ENCODE measurements around the gene ANXA10. TPM values are rescaled to one million over a fixed set of nuclear protein-coding genes. Genes with fewer than 3 reads are reported as not detected.
"Not testable (repeated sequence)": the region's sequence is repeated elsewhere in the genome, so short reads cannot be mapped to it uniquely, and the experiment has no call there.

The ANXA10 gene
- total RNA-seq, 1 donor from 2014 or later = 0.17 TPM

DNA sequence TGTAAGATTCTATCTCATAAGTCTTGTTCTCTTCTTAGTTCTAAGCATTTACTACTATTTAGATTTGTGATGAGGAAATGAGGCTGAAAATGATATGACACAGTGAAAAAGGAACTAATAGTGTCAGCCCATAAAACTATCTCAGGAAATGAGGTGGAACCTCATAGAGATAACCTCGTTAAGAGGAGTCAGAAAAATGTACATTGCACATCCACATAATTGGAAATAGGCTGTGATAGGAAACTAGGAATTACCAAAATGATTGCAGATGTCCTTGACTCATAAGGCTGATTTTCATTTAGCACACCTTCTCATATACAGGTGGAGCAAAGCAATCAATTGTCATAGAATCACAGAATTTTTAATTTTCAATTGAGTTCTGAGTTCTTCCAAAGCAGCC lies 26.8 kb downstream of the ANXA10 start:
- DNase-seq (ENCODE audit: low spot score) = no peak

DNA sequence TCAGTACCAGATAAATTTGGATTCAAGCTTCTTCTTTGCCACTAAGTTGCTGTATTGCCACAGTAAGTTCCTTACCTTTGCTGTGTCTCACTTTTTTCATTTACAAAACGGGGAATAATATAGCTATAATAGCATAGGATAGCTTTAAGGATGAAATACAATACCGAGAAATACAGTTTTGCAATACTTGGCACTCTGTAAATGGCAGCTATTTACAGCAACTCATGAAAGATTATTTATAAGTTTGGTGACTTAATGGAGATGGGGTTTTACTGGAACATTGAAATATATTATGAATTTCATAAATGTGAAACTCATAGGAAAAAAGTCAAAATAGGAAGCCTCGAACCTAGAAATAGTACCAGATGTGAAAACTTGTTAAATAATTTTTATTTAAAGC lies 27.6 kb downstream of the ANXA10 start:
- DNase-seq (ENCODE audit: low spot score) = no peak

DNA sequence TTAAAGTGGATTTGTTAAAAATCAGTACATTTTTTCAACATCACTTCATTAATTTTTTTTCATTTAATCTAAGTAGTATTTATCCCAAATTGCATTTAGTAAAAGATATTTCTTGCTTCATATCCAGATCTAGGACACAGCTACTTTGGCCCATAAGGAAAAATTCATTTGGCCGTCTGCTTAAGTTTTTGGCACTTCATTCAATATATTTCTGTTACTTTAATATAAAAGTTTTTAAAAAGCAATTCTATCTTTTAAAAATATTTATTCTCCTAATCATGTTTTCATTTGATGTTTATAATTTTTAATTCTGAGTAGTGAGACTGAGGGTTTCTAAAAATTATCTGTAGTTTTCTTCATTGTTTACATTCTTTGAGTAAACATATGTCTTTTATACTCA lies 28.5 kb downstream of the ANXA10 start:
- no peak for DNase-seq (ENCODE audit: low spot score)

DNA sequence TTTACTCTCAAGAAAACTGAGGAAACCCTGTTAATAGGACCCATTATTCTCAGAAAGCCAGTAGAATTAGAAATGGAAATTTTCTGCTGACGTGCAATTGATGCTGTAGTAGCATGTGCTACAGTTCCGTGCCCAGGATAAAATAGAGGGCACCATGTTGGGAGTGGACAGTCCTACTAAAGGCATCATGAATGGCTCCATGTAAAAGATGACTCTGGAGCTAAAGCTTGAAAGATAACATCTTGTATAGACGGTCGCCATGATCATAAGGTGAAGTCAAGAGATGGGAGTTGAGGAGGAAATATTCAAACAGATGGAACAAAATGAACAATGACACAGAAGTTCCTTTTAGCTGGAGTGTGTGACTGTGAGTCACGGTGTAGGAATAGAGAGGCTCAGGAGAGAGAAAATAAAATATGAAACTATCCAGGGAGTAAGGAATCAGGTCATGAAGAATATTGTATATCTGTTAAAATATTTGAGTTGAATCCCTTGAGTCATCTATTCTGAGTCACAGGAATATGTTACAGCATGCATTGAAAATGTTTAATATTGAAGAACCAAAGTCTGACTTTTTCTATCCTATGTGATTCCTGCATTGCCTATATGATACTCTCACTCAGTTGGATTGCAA lies 31.8 kb downstream of the ANXA10 start:
- DNase-seq (ENCODE audit: low spot score) = no peak

DNA sequence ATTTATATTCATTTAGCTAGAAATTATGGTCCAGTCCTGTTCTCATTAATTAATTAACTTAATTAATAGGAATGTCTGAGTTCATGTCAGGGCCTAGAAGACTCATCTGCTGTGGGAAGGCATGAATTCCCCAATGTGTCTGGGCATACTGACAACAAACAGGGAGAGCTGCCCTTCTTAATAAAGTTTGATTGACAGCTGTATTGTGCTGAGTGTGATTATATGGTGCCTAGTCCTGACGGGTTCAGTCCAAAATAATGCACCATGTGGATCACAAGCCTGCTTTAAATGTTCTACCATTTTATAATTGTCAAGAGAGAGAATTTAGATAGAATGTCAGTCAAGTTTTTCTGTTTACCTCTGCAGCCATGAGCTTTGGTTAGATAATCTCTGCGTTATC lies 34.6 kb downstream of the ANXA10 start:
- DNase-seq (ENCODE audit: low spot score) = no peak

DNA sequence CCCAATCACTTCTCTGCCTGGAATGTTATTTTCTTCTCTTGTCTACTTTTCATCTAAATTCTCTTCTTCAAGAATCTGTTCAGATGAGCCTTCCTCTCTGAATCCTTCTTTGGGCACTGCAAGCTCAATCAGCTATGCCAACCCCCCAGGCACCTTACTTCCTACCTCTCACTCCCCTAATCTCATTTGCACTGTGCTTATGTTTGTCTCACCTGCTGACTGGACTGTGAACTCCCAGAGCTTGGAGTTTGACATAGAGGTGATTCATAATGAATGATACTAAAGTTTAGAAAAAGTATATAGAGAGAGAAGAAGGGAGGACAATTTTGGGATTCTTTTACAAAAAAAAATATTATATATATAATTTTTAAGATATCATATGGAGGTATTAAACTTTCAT lies 36.3 kb downstream of the ANXA10 start:
- no peak for DNase-seq (ENCODE audit: low spot score)

DNA sequence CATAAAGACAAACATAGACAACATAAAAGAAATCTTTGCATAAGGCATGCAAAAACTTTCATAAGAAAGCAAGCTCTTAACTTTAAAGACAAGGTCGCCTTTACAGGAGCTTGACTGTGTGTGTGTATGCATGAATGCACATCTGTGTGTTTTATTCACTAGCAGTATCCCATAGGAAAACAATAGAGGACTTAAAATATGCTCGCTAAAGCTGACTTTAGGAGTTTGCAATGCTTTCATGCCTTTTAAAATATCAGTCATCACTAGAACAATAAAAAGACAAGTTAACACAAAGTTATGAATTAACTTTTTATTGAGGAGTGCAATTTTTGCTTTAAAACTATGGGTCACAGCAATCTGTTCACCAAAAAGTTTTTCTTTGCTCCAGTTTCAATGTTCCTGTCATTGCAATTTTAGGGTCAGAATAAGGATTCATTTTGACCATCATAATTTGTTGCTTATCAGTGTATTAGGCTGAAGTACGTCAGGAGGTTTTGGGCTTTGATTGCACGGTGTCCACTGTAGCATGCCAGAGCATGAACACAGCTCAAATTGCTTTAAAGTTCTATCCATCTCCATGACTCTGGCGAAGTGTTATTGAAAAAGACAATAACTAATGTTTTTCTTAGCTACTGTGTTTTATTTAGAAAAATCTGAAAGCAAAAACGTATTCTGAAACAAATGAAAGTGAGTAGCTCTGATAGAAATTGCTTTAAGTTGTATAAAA lies 36.9 kb downstream of the ANXA10 start:
- DNase-seq (ENCODE audit: low spot score) = no peak

DNA sequence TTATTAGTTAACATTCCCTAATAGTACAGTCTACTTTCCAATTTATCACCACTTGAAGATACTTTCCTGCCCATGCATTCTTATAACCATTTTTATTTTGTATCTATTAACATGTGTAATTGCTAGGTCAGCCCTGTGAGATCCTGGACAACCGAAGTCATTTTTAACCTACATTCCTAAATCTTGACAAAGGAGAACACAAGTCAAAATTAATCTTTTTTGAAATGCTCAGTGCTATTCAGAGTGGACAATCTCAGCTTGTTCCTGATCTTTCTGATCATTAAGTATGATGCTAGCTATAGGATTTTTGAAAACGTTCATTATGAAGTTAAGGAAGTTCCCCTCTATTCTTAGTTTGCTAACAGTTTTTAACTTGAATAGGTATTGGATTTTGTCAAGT lies 37.5 kb downstream of the ANXA10 start:
- DNase-seq (ENCODE audit: low spot score) = no peak

DNA sequence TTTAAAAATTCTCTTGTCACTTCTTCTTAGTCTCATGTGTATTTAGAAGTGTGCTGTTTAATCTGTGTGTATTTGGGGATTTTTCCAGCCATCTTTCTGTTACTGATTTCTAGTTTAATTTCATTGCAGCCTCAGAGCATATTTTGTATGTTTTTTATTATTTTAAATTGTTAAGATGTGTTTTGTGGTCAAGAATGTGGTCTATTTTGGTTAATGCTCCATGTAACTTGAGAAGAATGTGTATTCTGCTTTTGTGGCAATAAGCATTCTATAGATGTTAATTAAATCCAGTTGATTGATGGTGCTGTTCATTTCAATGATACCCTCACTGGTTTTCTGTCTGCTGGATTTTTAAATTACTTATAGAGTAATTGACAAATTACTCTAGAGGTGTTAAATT lies 38.9 kb downstream of the ANXA10 start:
- DNase-seq (ENCODE audit: low spot score) = no peak

DNA sequence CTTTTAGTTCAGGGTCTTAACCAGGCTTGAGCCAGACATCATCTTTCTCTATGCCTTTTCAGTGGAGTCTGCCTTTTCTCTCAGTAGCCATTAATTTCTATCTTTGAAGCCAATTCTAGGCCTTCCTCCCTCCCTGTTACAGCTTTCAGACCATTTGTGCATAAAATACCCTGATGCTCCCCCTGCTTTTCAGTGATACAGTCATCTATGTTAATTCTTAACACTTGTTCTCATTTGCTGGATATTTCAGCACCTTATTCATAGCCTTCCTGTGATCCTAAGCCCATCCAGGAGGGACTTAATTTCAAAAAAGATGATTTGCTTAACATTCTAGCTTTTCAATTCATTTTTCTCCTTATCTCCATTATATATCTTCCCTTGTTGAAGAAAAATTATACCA lies 42.3 kb downstream of the ANXA10 start:
- DNase-seq (ENCODE audit: low spot score) = no peak

DNA sequence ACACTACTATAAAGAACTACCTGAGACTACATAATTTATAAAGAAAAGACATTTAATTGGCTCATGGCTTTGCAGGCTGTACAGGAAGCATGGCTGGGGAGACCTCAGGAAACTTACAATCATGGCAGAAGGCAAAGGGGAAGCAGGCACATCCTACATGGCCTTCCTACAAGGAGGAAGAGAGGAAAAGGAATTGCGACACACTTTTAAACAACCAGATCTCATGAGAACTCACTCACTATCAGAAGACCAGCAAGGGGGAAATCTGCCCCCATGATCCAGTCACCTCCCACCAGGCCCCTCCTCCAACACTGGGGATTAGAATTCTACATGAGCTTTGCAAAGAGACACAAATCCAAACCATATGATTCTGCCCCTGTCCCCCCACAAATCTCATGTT lies 43.5 kb downstream of the ANXA10 start:
- not testable (repeated sequence) for DNase-seq (ENCODE audit: low spot score)

DNA sequence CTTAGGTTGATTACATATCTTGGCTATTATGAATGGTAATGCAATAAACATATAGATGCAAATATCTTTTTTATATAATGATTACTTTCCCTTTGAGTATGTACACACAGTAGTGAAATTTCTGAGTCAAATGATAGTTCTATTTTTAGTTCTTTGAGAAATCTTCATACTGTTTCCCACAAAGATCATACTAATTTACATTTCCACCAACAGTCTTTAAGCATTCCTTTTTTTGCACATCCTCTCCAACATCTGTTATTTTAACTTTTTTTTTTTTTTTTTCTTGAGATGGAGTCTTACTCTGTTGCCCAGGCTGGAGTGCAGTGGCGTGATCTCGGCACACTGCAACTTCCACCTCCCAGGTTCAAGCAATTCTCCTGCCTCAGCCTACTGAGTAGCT lies 45.4 kb downstream of the ANXA10 start:
- not testable (repeated sequence) for DNase-seq (ENCODE audit: low spot score)

DNA sequence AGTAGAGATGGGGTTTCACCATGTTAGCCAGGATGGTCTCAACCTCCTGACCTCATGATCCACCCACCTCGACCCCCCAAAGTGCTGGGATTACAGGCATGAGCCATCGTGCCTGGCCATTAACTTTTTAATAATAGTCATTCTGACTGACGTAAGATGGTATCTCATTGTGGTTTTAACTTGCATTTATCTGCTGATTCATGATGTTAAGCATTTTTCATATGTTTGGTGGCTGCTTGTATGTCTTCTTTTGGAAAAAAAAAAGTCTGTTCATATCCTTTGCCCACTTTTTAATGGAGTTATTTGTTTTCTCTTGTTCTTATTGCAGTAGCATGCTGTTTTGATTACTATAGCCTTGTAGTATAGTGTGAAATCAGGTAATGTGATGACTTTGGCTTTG lies 45.8 kb downstream of the ANXA10 start:
- no peak for DNase-seq (ENCODE audit: low spot score)

DNA sequence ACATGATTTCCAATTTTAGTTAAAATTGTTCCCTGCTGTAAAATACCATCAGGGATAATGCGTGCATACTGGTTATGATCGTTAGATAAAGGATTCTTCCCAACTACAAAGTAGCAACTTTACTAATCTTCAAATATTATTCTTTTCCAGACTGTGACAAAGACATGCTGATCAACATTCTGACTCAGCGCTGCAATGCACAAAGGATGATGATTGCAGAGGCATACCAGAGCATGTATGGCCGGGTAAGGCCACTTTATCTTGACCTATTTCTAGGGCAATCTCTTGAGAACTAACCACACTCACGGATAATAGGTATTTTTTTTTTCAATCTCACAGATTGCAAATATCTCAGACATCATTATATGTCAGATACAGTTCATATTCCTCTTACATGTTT lies 47.0 kb downstream of the ANXA10 start:
- DNase-seq (ENCODE audit: low spot score) = no peak

DNA sequence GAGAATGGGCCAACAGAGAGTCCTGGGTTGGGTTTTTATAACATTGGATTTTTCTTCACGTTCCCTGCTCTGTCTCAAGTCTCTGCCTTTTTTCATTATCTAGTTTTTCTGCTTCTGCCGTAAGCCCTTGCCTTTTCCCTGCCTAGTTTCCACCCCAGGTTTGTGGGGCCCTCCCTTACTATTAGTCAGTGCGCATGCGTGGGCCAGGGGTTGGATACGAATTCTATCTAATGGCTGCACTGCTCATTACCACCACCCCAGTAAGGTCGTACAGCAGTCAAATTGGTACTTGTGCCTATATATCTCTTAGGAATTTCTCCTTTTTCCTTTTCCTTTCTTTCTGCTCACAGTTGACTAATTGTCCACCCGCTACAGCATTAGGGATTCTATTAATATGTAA lies 49.4 kb downstream of the ANXA10 start:
- DNase-seq (ENCODE audit: low spot score) = no peak

DNA sequence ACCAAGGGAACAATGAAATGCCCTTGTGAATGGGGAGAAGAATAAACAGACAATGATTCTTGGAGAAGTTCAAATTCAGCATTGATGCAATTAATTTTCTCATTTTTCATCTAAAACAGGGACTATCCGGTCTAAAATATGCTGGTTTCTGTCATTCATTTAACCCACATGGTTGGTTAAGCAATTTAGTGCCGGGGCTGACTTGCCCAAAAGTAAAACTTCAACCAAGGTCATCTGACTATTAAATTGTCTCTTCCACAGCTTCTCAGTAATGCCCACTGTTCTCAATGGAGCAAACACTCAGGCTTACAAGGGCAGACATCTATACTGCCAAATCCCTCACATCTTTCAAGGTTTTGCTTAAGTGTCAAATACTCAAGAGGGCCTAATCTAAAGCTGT lies 51.3 kb downstream of the ANXA10 start:
- no peak for DNase-seq (ENCODE audit: low spot score)

DNA sequence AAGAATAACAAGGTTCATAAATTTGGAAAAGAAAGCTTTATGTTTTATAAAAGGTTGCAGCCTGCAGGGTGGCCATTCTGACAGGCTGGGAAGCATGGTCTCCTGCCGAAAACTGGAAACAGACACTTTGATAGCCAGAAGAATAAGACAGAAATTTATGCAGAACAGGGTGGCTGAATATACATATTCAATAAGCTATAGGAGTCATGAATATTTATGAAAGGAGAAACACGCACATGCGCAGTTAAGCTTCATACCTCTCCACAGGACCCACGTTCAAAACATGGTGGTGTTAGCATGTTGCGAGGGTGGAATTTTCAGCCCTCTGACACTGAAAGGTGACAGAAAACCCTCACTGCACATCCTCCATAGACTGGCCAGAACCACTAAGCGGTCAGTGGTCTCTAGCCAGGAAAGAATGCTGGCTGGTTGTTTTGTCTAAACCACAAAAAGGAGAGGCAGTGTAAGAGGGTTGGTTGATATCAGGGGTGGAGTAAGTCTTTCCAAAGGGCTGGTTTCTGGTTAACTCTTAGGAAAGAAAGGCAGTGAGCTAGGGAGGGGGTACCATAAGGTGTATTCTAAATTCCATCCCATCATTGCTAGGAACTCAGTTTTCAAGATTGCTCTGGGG lies 58.2 kb downstream of the ANXA10 start:
- no peak for DNase-seq (ENCODE audit: low spot score)

DNA sequence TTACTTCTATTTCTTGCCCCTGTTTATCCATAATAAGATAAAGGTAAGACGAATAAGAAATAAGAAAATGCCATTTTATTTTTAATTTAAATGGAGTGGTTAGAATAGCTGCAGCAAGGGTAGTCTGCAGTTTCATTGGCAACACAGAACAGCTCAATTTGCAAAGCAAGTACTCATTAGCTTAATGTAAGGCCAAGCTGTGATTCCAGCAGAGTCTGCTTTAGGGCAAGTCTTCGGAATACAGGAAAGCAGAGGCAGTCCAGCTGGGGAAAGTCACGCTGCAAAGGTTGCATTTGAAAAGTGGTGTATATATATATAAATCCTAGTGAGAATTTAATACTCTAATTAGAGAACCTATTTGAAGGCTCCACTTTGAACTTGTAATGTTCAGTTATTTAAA lies 59.0 kb downstream of the ANXA10 start:
- no peak for DNase-seq (ENCODE audit: low spot score)

DNA sequence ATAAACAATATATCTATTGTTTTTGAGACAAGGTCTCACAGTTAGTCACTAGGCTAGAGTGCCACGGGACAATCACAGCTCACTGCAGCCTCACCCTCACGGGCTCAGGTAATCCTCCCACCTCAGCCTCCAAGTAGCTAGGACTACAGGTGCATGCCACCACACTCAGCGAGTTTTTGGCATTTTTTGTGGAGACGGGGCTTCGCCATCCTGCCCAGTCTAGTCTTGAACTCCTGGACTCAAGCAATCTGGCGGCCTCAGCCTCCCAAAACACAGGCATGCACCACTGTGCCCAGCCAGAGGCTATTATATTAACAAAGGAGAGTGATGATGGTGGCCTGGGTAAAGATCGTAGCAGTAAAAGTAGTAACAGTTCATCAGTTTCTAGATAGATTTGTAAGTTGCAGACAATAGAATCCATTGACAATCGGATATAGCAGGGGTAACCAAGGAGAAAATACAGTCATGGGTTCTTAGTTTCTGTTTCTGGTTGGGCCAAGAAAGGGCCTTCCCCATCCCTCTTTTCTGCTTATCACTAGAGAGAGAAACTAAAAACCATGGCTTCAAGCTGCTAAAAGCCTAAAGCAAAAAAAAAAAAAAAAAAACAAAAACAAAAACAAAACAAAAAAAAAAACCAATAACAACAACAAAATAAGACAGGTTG lies 60.6 kb downstream of the ANXA10 start:
- no peak for DNase-seq (ENCODE audit: low spot score)

DNA sequence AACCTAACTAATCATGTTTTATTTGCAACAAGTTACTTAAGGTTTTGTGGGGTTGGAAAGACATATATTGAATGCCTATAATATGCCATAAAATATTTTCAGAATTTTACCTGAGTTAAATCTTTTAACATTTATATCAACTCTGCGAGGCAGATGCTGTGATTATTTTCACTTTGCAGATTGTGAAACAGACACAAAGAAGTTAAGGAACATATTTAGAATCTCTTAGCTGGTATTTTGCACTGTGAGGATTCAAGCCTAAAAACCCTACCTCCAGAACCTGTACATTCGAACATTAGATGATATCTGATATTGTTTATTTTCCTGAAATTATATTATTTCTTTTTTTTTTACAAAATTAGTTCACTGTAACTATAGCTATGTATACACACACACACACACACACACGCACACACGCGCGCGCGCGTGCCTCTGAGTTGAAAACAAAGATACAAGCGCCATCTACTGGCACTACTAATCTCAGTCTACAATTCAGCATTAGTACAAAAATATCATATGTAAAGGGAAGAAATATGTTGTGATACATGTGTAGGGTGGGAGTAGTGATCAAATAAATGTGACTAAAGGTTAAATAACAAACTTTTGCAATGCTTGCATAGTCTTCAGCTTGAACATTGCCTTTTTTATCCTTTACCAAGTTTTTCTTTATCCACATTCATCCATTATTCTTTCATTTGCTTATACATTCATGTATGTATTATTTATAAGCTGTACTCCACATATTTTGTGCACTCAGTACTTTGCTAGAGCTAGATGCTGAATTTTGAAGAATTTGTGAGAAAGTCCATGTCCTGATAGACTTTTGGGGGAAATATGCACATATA lies 61.5 kb downstream of the ANXA10 start:
- peak; percentile 81 for DNase-seq (ENCODE audit: low spot score)

DNA sequence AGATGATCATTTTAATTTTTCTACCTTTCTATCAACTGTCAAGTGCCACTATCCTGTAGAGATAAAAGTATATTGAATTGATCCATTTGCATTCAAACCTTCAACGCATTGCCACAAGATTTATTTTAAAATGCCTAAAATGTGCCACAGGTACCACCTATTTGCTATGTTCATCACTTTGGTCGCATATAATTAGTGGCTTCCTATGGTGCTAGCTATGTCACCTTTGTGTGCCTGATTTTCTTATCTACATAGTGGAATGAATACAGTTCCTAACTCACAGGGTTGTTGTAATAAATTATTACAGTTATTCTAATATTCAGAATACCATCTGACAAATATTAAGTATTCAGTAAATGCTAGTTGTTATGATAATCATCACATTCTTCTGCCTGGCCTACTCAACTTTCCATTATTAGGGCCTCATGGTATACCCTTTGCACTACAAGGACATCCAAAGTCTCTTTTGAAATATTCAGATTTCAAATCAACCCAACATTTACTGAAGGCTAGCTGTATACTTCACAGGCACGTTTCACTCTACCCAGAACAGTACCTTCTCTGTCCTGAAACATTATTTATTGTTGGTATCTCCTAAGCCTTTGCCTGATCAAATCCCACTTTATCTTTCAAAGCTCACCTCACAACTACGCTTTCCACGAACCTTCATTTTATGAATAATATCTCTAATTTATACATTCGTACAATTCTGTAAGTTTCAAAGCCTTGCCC lies 62.4 kb downstream of the ANXA10 start:
- DNase-seq (ENCODE audit: low spot score) = no peak

Data from mucosa of gallbladder (tissue), 1 donor.